Stimulated activated CD8-positive, alpha-beta memory T cell treated with anti-CD3 and anti-CD28 coated beads, Interleukin-15, amount 100 ng/mL, for 48 hours (primary cell): ENCODE data around the gene FLNB.
A peak's percentile ranks its signal among the peaks of the same experiment; 100 is the strongest.

ENCODE experiments used
- DNase-seq, 2 donors: peaks; one replicate each; pipeline ENCODE4 v3.0.0-alpha.2; 2020; ENCODE audit warnings: low read depth in 2 of 2

Gene FLNB, protein sequence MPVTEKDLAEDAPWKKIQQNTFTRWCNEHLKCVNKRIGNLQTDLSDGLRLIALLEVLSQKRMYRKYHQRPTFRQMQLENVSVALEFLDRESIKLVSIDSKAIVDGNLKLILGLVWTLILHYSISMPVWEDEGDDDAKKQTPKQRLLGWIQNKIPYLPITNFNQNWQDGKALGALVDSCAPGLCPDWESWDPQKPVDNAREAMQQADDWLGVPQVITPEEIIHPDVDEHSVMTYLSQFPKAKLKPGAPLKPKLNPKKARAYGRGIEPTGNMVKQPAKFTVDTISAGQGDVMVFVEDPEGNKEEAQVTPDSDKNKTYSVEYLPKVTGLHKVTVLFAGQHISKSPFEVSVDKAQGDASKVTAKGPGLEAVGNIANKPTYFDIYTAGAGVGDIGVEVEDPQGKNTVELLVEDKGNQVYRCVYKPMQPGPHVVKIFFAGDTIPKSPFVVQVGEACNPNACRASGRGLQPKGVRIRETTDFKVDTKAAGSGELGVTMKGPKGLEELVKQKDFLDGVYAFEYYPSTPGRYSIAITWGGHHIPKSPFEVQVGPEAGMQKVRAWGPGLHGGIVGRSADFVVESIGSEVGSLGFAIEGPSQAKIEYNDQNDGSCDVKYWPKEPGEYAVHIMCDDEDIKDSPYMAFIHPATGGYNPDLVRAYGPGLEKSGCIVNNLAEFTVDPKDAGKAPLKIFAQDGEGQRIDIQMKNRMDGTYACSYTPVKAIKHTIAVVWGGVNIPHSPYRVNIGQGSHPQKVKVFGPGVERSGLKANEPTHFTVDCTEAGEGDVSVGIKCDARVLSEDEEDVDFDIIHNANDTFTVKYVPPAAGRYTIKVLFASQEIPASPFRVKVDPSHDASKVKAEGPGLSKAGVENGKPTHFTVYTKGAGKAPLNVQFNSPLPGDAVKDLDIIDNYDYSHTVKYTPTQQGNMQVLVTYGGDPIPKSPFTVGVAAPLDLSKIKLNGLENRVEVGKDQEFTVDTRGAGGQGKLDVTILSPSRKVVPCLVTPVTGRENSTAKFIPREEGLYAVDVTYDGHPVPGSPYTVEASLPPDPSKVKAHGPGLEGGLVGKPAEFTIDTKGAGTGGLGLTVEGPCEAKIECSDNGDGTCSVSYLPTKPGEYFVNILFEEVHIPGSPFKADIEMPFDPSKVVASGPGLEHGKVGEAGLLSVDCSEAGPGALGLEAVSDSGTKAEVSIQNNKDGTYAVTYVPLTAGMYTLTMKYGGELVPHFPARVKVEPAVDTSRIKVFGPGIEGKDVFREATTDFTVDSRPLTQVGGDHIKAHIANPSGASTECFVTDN (N-terminal part only)

DNA sequence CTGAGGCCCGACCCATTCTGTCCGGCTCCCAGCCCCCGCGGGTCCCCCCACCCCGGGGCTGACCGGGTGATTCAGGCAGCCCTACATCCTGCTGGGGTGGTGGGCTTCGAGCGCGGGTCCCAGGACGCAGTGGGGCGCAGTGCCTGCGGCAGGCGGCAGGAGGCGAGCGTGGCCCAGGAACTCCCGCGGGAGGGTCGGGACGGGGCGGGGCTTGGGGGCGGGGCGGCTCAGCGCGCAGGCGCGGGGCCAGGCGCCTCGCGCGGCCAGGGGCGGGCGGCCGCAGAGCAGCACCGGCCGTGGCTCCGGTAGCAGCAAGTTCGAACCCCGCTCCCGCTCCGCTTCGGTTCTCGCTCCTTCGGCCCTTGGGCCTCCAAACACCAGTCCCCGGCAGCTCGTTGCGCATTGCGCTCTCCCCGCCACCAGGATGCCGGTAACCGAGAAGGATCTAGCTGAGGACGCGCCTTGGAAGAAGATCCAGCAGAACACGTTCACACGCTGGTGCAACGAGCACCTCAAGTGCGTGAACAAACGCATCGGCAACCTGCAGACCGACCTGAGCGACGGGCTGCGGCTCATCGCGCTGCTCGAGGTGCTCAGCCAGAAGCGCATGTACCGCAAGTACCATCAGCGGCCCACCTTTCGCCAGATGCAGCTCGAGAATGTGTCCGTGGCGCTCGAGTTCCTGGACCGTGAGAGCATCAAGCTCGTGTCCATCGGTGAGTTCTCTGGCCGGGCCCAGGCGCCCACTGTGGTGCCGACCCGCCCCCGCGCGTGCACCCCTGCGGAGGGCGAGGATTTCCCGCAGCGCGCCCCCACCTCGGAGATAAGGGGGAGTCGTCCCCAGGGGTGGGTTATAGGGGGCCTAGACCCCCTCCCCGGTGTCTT is at the start of gene FLNB:
Gene FLNB, plus strand, starts transcription at position 282 of the 885 bp plus-strand sequence. Its CDS starts 143 bp downstream, at position 425.
- DNase-seq, result peak; percentile 52 to 68

DNA sequence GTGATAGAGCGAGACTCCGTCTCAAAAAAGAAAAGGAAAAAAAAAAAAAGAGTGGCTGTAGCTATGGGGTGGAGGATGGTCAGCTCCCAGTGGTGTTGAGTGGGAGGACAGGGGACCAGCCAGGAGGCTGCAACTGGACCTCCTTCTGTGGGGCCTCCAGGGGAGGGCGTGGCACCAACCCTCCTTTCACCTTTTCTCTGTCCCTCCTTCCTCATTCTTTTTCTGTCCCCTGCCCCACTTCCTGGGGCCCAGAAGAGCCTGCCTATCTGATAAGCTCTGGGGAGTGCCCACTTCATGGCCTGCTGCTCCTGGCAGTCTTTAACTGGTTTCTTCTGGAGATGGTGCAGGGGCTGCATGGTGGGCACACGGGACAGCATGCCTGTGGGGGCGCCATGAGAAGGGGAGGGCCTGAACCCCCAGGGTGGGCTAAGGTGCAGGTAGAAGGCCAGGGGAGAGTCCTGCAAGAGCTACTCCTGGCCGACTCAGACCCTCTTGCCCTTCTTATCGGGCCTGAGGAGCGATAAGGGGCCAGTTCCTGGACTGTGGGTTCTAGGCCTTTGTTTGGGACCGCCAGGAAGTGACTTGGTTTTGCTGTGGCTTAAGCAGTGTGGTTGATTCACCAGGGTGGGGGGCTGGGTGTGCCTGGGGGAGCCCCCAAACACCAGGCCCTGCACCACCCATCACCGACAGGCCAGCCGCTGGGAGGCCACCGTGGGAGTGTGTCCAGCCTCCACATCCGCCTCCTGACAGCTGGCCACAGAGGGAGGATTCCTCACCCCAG is 49.4 kb upstream of the FLNB start:
- DNase-seq, result no peak

DNA sequence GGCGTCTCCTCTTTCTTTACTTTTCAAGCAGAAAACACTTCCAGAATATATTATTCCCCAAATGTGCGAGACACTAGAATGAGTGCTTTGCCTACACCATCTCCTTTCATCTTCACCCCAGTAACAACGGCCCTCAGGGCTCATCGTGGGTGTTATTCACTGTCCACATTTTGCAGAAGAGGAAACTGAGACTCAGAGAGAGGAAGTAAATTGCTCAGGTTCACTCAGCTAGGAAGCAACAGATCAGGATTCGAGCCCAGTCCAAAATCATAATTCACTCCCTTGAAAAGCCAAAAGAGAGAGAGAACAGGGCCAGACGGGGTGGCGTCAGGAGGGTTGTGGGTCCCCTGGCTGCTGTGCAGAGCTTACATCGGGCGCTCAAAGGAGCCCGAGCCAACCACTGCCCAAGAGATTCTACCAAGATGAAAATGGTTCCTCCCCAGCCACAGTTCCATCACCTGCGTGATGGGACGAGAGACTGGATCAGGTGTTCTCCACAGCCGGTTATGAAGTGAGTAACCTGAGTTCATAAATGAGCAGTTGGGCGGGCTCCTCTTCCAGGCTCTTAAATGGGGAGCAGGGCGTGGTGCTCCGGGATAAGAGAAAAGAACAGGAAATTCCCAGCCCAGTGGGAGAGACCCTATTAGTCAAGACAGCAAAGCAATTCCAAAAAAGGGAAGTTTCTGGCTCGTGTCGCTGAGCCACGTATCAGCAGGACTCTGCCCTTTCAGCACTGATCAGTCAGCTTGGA is 48.6 kb upstream of the FLNB start:
- no peak for DNase-seq

DNA sequence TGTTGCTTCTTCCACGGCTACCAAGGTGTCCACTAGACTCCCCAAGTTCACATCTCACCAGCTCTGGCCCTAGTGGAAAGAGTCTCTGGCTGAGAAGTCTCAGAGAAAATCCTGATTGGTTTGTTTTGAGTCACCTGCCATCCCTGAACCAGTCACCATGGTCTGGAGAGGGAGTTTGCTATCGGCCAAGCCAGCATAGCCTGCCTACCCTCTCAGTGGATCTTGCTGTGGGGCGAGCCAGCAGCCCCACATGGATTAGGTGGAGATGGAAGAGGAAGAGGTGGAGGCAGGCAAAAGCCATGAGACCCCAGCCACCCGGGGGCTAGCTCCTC is 48.1 kb upstream of the FLNB start:
- no peak for DNase-seq

DNA sequence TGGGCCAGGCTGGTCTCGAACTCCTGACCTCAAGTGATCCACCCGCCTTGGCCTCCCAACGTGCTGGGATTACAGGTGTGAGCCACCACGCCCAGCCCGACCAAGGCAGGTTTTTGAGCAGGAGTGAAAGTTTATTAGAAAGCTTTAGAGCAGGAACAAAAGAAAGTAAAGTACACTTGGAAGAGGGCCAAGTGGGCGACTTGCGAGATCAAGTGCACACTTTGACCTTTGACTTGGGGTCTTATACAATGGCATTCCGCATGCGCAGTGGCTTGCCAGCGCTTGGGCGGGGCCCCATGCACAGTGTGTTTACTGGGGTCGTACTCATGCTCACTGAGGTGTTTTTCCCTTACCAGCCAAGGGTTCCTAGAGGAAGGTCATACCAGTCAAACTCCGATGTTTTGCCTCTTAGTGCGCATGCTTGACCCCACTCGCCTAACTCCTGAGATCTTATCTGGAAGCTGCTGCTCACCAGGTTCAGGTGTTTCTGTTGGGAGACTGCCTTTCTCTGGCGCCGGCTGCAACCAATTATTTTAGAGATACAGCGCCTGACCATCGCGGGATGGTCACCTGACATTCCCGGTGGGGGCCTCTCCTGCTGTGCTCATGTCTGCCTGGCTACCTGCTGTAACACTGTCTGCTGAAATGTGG is 46.9 kb upstream of the FLNB start:
- no peak for DNase-seq

DNA sequence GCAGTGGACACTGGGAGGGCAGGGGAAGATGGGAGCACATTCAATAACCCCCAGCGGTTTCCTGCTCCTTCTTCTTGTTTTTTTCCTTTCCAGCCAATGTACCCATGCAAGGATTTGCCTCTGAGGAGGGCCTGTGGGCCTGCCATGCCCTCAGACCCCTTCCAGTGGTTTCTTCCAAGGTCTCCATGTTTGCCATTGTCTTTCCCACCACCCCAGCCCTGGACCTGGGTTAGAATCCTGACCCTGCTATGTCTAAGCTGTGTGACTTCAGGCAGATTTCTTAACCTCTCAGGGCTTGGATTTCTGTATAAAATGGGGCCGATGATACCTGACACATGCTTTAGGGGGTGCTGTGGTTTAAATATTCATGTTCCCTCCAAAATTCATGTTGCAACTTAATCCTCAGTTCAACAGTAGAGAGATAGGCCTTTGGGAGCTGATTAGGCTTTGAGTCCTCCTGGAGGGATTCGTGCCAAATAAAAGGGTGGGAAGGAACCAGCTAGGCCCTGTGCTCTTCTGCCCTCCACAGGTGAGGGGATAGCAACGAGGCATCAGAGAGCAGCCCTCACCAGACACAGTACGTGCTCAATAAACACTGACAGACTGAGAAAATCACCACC is 46.3 kb upstream of the FLNB start:
- DNase-seq, result no peak

DNA sequence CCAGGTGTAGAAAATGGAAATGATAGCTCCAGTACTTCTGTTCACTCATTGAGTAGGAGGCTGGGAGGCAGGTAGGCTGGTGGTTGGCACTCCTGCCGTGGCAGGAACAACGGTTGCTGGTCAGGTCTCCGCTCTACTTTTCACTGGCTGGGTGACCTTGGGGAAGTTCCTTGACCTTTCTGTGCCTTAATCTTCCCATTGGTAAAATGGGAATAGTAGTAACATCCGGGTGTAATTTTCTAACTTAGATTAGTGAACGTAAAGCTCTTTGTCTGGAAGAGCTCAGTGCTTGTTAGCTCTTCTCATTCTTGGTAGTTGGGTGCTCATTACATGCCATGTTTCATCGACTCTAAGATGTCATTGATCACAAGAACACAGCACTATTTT is 45.8 kb upstream of the FLNB start:
- no peak for DNase-seq

DNA sequence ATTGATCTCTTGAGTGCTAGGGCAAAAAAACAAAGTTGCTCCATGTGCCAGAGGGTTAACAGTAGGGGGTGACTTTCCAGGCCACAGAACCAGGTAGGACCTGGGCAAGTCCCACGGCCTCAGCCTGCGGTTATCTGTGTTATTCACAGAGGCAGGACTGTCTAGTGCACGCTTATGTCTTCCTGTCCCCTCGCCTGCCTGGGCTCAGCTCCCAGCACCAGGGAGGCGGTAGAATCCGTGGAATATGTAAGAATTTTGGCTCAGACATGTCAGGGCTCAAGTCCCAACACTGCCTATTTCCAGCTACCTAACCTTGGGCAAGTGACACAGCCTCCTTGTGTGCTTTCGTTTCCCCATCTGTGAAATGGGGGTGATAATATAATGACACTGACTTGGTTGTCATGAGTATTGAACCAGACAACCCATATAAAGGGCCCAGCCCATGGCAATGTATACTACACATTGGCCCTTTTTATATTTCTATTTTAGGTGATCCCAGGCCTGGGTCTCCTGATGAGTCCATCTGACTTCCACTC is 44.3 kb upstream of the FLNB start:
- DNase-seq, result no peak

DNA sequence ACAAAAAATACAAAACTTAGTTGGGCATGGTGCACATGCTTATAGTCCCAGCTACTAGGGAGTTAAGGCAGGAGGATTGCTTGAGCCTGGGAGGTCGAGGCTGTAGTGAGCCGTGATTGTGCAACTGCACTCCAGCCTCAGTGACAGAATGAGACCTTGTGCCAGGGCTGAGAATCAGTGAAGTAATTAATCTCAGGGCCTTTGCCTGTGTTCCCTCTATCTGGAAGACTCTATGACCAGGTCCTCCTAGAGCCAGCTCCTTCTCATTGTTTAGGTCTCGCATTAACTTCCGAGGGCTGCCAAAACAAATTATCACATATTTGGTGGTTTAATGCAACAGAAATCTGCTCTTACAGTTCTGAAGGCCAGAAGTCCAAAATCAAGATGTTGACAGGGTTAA is 41.4 kb upstream of the FLNB start:
- DNase-seq, result no peak

DNA sequence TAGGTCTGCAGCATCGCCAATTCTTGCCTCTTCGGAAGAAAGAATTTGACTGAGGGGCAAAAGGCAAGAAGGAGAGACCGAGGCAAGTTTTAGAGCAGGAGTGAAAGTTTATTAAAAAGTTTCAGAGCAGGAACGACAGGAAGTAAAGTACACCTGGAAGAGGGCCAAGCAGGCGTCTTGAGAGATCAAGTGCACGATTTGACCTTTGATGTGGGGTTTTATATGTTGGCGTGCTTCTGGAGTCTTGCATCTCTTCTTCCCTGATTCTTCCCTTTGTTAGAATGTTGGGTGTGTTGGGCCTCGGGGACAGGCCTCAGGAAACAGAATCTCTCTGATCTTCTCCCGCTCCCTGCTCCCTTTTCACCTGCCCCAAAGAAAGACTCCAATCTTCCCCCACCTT is 40.6 kb upstream of the FLNB start:
- no peak for DNase-seq

DNA sequence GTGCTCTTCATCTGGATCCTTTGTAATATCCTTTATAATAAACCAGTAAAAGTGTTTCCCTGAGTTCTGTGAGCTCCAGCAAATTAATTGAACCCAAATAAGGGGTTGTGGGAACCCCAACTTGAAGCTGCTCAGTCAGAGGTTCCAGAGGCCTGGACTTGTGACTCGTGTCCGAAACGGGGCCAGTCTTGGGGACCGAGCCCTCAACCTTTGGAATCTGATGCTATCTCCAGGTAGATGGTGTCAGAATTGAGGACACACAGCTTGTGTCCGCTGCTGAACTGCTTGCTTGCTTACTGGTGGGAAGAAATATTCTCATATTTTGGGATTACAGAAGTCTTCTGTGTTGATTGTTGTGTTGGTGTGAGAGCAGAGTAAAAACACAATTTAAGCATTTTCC is 39.7 kb upstream of the FLNB start:
- no peak for DNase-seq

DNA sequence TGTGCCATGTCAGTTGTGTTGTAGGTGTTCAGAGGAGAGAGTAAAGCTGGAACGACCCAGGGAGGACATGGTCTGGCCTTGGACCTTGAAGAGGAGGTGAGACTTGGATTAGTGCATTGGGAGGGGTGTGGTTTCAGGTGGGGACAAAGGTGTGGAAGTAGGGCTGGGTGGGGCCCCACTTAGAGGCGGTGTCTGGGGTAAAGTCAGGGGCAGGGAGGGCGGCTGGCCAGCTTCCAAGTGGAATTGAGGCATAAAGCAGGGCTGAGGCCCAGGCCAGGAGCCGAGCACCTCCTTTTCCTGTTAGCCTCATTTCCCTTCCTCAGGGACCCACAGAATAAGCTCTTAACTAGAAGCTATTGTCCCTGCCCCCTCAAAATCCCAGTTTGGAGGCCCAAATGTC is 36.2 kb upstream of the FLNB start:
- DNase-seq, result no peak

DNA sequence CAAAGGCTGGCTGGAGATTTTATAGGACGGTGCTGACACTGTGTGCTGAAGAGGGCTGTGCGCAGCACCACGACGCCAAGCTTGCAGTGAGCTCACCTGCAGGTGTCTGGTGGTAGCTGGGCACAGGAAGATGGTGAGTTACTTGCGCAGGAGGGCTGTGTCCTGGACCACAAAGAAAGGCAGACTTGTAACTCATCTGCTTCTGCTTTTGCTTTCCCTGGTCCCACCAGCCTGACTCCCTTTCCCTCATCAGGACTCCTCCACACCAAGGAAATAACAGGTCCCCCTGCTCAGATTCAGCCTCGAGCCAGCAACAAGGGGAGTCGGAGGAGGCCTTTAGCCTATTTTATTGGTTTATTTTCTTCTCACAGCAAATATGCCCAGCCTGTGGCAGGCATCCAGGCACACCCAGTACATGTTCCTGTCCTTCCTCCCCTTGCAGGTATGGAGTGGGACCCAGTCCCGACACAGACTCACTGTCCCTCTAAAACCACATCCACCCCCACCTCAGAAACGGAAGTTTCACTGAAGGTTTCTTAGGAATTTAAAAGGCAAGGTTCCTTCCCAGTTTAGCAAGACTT is 35.6 kb upstream of the FLNB start:
- no peak for DNase-seq

DNA sequence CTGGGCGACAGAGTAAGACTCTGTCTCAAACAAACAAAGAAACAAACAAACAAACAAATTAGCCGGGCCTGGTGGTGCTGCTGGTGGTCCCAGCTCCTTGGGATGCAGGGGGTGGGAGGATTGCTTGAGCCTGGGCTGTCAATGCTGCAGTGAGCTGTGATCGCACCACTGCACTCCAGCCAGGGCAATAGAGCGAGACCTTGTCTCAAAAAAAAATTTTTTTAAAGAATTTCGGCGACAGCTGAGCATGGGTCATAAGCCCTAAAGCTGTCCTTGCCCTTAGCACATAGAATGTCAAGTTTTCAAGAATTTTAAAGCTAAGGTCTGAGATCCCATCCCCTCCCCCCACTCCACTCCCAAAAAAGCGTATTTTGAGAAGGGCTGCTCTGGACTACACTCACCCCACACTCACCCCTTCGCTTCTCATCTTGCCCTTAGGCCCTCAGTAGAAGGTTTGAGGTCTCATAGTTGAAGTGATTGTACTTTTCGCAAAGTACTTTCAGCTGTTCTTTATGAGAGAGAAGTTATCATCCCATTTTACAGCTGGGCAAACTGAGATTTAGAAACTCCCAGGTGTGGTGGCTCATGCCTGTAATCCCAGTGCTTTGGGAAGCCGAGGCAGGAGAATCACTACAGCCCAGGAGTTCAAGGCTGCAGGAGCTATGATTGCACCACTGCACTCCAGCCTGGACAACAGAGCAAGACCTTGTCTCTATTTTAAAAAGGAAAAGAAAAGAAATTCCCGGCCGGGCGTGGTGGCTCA is 34.3 kb upstream of the FLNB start:
- no peak for DNase-seq

DNA sequence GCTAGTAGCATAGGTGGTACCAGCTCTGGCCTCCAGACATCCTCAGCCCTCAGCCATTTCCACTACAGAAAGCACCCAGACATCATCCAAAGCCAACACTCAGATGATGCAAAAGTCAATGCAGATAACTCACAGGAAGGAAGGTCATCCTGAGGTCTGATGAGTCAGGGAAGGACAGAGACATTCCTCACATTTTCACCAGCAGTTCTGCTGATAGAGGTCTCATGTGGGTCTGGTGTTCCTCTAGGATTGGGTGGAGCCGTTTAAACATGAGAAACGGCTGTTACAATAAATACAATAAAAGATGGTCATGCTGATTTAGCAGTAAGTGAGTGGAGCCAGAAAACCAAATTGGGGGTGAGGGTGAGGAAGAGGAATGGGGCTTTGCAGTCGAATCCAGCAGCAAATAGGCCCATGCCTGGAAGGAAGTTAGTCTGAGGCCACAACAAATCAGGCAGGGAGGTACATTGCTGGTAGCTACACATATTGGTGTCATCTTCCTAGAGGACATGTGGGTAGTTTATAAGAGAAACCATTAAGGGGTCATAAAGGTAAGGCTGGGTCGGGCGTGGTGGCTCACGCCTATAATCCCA is 33.3 kb upstream of the FLNB start:
- no peak for DNase-seq

DNA sequence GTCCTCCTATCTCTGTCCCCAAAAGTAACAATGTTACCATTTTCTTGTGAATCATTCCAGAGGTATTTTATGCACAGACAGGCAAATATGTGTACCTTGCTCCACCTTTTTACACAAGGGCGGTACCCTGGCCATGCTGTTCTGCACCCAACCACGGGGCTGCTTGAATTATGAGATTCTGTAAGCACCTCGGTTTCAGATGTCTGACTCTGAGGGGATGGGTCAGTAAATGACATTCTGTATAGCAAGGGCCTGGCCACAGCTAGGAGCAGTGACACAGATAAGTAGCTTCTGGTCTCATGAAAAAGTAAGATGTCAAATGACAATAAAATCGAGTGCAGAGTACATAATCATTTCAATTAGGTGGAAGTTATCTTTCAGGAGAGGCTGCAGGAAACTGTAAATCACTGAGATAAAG is 30.4 kb upstream of the FLNB start:
- no peak for DNase-seq

DNA sequence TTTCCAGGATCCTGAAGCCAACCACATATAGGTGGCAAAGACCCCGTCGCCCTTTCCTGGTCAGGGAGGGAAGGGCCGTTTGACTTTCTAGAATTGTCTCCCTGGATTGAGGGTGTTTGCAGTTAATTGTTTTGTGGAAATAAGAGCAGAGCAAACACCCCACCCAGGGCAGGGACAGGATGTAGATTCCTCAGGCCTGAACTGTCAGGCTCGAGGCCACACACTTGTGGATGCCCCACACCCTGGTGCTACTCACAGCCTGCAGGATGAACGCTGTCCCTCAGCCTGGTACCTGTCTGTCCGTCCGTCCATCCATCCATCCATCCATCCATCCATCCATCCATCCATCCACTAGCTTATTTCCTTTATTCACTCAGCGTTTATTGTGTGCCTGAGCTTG is 29.9 kb upstream of the FLNB start:
- DNase-seq, result no peak
